Measurements from ENCODE around the gene MTMR12.

Gene MTMR12

GRCh38 chr5:32303755-32304120 lies 9.0 kb downstream of the MTMR12 start:
- Histone ChIP-seq H3K4me3 (ENCODE audit: low read depth, low read length) (no peak overlapping the region), H3K4me1 (no peaks in the 10 kb centered on the region), H3K9me3 (no peaks in the 10 kb centered on the region), H3K36me3 (no peaks in the 10 kb centered on the region), H3K27me3 (no peaks in the 10 kb centered on the region)
- TF ChIP-seq, protein P1, sequence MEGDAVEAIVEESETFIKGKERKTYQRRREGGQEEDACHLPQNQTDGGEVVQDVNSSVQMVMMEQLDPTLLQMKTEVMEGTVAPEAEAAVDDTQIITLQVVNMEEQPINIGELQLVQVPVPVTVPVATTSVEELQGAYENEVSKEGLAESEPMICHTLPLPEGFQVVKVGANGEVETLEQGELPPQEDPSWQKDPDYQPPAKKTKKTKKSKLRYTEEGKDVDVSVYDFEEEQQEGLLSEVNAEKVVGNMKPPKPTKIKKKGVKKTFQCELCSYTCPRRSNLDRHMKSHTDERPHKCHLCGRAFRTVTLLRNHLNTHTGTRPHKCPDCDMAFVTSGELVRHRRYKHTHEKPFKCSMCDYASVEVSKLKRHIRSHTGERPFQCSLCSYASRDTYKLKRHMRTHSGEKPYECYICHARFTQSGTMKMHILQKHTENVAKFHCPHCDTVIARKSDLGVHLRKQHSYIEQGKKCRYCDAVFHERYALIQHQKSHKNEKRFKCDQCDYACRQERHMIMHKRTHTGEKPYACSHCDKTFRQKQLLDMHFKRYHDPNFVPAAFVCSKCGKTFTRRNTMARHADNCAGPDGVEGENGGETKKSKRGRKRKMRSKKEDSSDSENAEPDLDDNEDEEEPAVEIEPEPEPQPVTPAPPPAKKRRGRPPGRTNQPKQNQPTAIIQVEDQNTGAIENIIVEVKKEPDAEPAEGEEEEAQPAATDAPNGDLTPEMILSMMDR (IDR thresholded peaks at IDR 0.05; ENCODE audit: low read depth, low read length) = no peak
- DNase-seq = no peak

GRCh38 chr5:32302835-32303754 lies 9.6 kb downstream of the MTMR12 start:
- no peaks in the 10 kb centered on the region for H3K36me3 ChIP-seq
- no peak overlapping the region for H3K4me3 ChIP-seq (ENCODE audit: low read depth, low read length)
- TF ChIP-seq, protein P1 (IDR thresholded peaks at IDR 0.05; ENCODE audit: low read depth, low read length) = no peak
- DNase-seq = no peak
- H3K9me3 ChIP-seq = no peaks in the 10 kb centered on the region
- no peaks in the 10 kb centered on the region for H3K4me1 ChIP-seq
- H3K27me3 ChIP-seq = no peaks in the 10 kb centered on the region

DNA sequence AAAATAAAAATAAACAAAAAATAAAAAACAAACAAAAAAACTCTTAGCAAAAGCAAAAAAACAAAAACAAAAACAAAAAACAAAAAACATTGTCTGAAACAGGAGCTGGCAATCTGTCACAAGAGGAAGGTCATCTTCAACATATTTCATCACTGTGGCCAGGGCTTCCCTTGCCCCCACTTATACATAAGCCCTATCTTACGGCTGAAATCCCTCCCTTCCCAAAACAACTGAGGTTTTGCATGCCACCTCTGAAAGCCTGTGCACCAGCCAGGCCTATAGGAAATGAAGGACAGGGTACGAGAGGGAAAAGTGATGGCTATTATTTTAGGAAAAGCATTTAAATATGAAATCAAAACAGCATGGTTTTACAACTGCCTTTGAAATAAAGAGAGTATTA lies 10.8 kb downstream of the MTMR12 start:
- Histone ChIP-seq H3K36me3 (no peaks in the 10 kb centered on the region), H3K27me3 (no peaks in the 10 kb centered on the region), H3K4me3 (ENCODE audit: low read depth, low read length) (no peak overlapping the region), H3K4me1 (no peaks in the 10 kb centered on the region), H3K9me3 (no peaks in the 10 kb centered on the region)
- DNase-seq = no peak
- TF ChIP-seq, protein P1 (IDR thresholded peaks at IDR 0.05; ENCODE audit: low read depth, low read length) = no peak

DNA sequence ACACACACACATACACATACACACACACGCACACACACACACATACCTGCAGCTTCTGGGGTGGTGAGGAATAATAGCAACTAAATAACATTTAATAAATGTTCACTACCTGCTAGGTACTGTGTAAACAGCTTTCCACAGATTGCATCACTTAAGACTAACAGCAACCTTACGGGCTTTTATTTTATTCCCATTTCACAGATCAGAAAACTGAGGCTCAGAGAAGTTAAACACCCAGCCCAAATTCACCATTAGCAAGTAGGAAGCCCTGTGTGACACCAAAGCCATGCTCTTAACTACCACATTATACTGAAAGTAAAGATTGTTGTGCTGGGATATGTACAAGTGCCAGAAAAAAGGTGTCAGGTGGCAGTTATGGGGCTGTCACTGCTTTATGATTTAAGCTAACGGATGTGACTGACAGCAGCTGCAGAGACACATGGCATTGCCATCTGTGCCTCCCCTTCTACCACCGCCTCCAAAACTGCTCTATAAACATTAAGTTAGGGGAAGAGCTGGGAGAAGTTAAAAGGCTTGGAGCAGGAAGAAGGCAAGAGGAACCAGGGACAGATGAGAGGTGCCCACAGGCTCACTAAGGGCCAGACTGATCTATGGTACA lies 13.6 kb downstream of the MTMR12 start:
- Histone ChIP-seq H3K4me1 (no peaks in the 10 kb centered on the region), H3K9me3 (no peaks in the 10 kb centered on the region)
- TF ChIP-seq, protein P1 (IDR thresholded peaks at IDR 0.05; ENCODE audit: low read depth, low read length) = no peak

GRCh38 chr5:32298059-32298415 lies 14.7 kb downstream of the MTMR12 start:
- TF ChIP-seq, protein P1 (IDR thresholded peaks at IDR 0.05; ENCODE audit: low read depth, low read length) = no peak
- no peak overlapping the region for H3K4me3 ChIP-seq (ENCODE audit: low read depth, low read length)
- no peaks in the 10 kb centered on the region for H3K9me3 ChIP-seq
- no peak for DNase-seq
- H3K27me3 ChIP-seq = no peaks in the 10 kb centered on the region
- no peaks in the 10 kb centered on the region for H3K36me3 ChIP-seq
- no peaks in the 10 kb centered on the region for H3K4me1 ChIP-seq

More for the DNA sequence above, 13.6 kb downstream of the MTMR12 start:
- DNase-seq = no peak
- no peak overlapping the region for H3K4me3 ChIP-seq (ENCODE audit: low read depth, low read length)
- no peaks in the 10 kb centered on the region for H3K36me3 ChIP-seq
- no peaks in the 10 kb centered on the region for H3K27me3 ChIP-seq

All from BE2C (cell line).